Stomach (tissue), 9 donors: ENCODE measurements around the gene NEB. TPM values are rescaled to one million over a fixed set of nuclear protein-coding genes. Genes with fewer than 3 reads are reported as not detected.

Source experiments
- DNase-seq, 2 donors: peaks; one replicate each; pipeline versions ENCODE4 v3.0.0 to v3.0.0-alpha.2; 2013 to 2019
- H3K27ac ChIP-seq, 5 donors: fragments of 200-600 bp in 4 of 5; sonication (generic) in 4 of 5; one replicate each; pipeline ENCODE4 v1.5.1; 2013 to 2019; ENCODE audit warnings: mild to moderate bottlenecking in 1 of 5, moderate library complexity in 1 of 5
- H3K27me3 ChIP-seq, 3 donors: fragments of 200-600 bp; sonication (generic); one replicate each; pipeline ENCODE4 v1.5.1; 2017 to 2019; ENCODE audit warnings: mixed run types in 1 of 3
- H3K36me3 ChIP-seq, 4 donors: fragments of 200-600 bp; sonication (generic); 1 replicate in 3 of 4; 2 replicates in 1 of 4; pipeline ENCODE4 v1.5.1; 2016 to 2019
- H3K4me1 ChIP-seq, 4 donors: fragments of 200-600 bp; sonication (generic); one replicate each; pipeline ENCODE4 v1.5.1; 2016 to 2019
- H3K4me3 ChIP-seq, 4 donors: fragments of 200-600 bp; sonication (generic) in 3 of 4; one replicate each; pipeline ENCODE4 v1.5.1; 2016 to 2019; ENCODE audit warnings: mild to moderate bottlenecking in 1 of 4
- H3K9me3 ChIP-seq, 4 donors: fragments of 200-600 bp; sonication (generic); one replicate each; pipeline ENCODE4 v1.5.1; 2016 to 2019
- EP300 ChIP-seq: sonication (generic); formaldehyde crosslinking; IDR thresholded peaks from one replicate; pipeline ENCODE4 v1.6.1; 2017; ENCODE audit warnings: antibody characterized with exemption
- POLR2A ChIP-seq, 4 donors: fragments of 450-650 bp; IDR thresholded peaks; one replicate each; pipeline ENCODE4 v1.6.1; 2016; ENCODE audit warnings: antibody characterized with exemption in 4 of 4, control low read depth in 2 of 4, mild to moderate bottlenecking in 1 of 4, moderate library complexity in 1 of 4
- POLR2AphosphoS5 ChIP-seq, 3 donors: sonication (generic); formaldehyde crosslinking; IDR thresholded peaks; one replicate each; pipeline ENCODE4 v1.6.1; 2016; ENCODE audit warnings: antibody characterized with exemption in 3 of 3
- WGBS, 5 donors: extraction: QIAGEN DNeasy Blood & Tissue Kit in 3 of 5; methylation state at CpG; one replicate each; pipeline versions ENCODE4 v1.1.5 to v1.1.7; 2013 to 2018; 5-methylcytosine and 5-hydroxymethylcytosine counted together
- intact Hi-C: fragments of 100-400 bp; cut with DNase I; formaldehyde crosslinking; loops from one replicate; pipeline ENCODE4 v1.15.1; 2023; ENCODE audit warnings: low total_unique reads
- polyA plus RNA-seq, 3 donors: library from polyadenylated mRNA; stranded (reverse); fragments of 200-250 nt; gene quantifications; one replicate each; pipeline ENCODE4 v1.2.3, GENCODE V29; 2013
- total RNA-seq, 5 donors: library from RNA; depleted of rRNA; stranded (reverse); fragments of >200 nt; gene quantifications; one replicate each; pipeline versions ENCODE4 v1.1.0 to v1.2.3, GENCODE V29; 2014 to 2016
- TF ChIP-seq, protein P1 (sequence below), 7 experiments: fragments of 450-650 bp in 4 of 7; fragments of 200-600 bp in 3 of 7; sonication (generic) in 3 of 7; IDR thresholded peaks; one replicate each; pipeline ENCODE4 v1.5.1; 2016 to 2019; ENCODE audit warnings: antibody characterized with exemption in 7 of 7, control low read depth in 2 of 7, mild to moderate bottlenecking in 1 of 7
- donor health status: healthy with polysubstance abuse.
- donor health status: Bipolar disorder and iron deficiency.
- donor health status: healthy.

The NEB gene
- total and polyA plus RNA-seq, 8 donors = 0.12 to 4.0 (median 1.0) TPM; not detected in 1

DNA sequence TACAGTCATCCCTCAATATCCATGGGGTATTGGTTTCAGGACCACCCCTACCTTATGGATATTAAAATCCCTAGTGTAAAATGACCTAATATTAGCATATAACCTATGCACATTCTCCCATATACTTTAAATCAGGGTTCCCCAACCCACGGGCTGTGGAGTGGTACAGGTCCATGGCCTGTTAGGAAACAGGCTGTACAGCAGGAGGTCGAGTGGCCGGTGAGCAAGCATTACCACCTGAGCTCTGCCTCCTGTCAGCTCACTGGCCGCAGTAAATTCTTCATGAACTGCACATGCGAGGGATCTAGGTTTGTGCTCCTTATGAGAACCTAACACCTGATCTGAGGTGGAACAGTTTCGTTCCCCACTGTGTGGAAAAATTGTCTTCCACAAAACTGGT is 250.7 kb downstream of the NEB start:
- DNase-seq = no peak
- H3K4me1 ChIP-seq = peaks cover 0 to 5% (median 0%) of the 10 kb centered on the region in 4 donors
- no peaks in the 10 kb centered on the region for H3K27me3 ChIP-seq
- 78 to 92% (median 81%) methylated on average over 6 of the region's 6 CpGs for WGBS, 5 donors
- no peaks in the 10 kb centered on the region for H3K9me3 ChIP-seq
- H3K36me3 ChIP-seq = peaks cover 8 to 63% (median 42%) of the 10 kb centered on the region in 4 donors
- intact Hi-C loops = no loop called here
- TF ChIP-seq, protein P1, sequence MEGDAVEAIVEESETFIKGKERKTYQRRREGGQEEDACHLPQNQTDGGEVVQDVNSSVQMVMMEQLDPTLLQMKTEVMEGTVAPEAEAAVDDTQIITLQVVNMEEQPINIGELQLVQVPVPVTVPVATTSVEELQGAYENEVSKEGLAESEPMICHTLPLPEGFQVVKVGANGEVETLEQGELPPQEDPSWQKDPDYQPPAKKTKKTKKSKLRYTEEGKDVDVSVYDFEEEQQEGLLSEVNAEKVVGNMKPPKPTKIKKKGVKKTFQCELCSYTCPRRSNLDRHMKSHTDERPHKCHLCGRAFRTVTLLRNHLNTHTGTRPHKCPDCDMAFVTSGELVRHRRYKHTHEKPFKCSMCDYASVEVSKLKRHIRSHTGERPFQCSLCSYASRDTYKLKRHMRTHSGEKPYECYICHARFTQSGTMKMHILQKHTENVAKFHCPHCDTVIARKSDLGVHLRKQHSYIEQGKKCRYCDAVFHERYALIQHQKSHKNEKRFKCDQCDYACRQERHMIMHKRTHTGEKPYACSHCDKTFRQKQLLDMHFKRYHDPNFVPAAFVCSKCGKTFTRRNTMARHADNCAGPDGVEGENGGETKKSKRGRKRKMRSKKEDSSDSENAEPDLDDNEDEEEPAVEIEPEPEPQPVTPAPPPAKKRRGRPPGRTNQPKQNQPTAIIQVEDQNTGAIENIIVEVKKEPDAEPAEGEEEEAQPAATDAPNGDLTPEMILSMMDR (IDR thresholded peaks at IDR 0.05) = no peak
- TF ChIP-seq POLR2A (IDR thresholded peaks at IDR 0.05) (no peak), POLR2AphosphoS5 (IDR thresholded peaks at IDR 0.05) (no peak), EP300 (no peak)
- no peak overlapping the region for H3K4me3 ChIP-seq
- peak overlapping the region in 1 of 5 donors; percentile 7 for H3K27ac ChIP-seq

DNA sequence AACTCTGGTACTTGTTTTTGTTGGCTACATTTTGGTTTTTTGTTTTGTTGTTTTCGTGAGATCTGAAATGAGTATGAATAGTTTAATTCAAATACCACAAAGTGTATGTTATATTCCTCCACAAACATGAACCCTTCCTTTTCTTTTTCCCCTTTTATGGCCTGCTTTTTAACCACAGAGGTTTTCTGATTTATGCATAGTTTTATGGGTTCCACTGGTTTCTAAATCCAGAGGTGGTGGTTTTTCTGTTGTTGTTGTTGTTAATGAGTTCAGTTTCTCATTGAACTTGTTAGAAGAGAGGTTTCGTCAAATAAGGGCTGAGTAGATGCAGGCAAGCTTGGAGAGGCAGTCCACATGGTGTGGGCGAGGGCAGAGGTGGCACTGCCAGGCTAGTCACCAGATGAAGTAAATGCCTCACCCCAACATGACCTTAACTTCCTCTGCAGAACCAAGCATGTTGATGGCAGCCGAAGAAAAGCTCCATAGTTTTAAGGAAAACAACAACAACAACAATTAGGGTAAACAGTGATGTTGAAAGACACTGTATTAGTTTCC is 252.0 kb downstream of the NEB start:
- no peaks in the 10 kb centered on the region for H3K9me3 ChIP-seq
- peaks cover 0 to 5% (median 0%) of the 10 kb centered on the region in 4 donors for H3K4me1 ChIP-seq
- peaks cover 8 to 74% (median 53%) of the 10 kb centered on the region in 4 donors for H3K36me3 ChIP-seq
- no peaks in the 10 kb centered on the region for H3K27me3 ChIP-seq
- 70 to 97% (median 92%) methylated on average over 4 of the region's 4 CpGs for WGBS, 5 donors
- TF ChIP-seq, protein P1 (IDR thresholded peaks at IDR 0.05) = no peak
- no peak for TF ChIP-seq POLR2A (IDR thresholded peaks at IDR 0.05)
- TF ChIP-seq POLR2AphosphoS5 (IDR thresholded peaks at IDR 0.05) = no peak
- no peak for TF ChIP-seq EP300
- no peak overlapping the region for H3K4me3 ChIP-seq
- H3K27ac ChIP-seq = no peak overlapping the region
- intact Hi-C loops = no loop called here
- no peak for DNase-seq

DNA sequence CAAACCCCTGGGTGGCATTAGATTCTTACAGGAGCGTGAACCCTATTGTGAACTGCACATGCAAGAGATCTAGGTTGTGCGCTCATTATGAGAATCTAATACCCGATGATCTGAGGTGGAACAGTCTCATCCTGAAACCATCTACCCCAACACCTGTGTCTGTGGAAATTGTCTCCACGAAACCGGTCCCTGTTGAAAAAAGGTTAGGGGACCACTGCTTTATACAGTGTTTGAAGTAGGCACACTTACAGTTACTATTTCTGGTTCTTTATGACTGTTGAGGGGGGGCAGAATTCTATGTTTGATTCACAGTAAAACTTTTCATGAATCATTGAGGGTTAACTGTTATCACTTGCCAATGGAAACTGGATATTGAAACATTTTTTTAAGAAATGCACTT is 252.5 kb downstream of the NEB start:
- peaks cover 8 to 78% (median 57%) of the 10 kb centered on the region in 4 donors for H3K36me3 ChIP-seq
- TF ChIP-seq EP300 (no peak), POLR2AphosphoS5 (IDR thresholded peaks at IDR 0.05) (no peak), POLR2A (IDR thresholded peaks at IDR 0.05) (no peak)
- TF ChIP-seq, protein P1 (IDR thresholded peaks at IDR 0.05) = no peak
- intact Hi-C loops = no loop called here
- H3K4me1 ChIP-seq = peaks cover 0 to 5% (median 0%) of the 10 kb centered on the region in 4 donors
- H3K4me3 ChIP-seq = no peak overlapping the region
- H3K27ac ChIP-seq = no peak overlapping the region
- no peak for DNase-seq
- no peaks in the 10 kb centered on the region for H3K27me3 ChIP-seq
- H3K9me3 ChIP-seq = no peaks in the 10 kb centered on the region
- 87 to 99% (median 91%) methylated on average over 5 of the region's 5 CpGs for WGBS, 5 donors

DNA sequence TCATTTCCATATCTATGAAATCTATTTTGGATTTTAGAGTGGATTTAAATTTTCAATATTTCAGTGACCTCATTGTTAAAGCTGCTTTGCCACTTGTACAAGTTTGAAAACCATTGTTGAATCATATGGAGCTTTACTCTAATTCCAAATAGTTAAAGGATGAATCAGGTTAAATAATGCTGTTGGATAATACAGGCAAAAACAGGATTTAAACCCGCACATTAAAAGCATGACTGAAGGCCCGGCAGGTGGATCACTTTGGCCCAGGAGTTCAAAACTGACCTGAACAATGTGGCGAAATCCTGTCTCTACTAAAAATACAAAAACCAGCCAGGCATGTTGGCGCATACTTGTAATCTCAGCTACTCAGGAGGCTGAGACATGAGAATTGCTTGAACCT is 256.3 kb downstream of the NEB start:
- no peak overlapping the region for H3K4me3 ChIP-seq
- no peak for TF ChIP-seq EP300
- TF ChIP-seq, protein P1 (IDR thresholded peaks at IDR 0.05) = no peak
- TF ChIP-seq POLR2AphosphoS5 (IDR thresholded peaks at IDR 0.05) = no peak
- no peak for TF ChIP-seq POLR2A (IDR thresholded peaks at IDR 0.05)
- intact Hi-C loops = no loop called here
- H3K4me1 ChIP-seq = no peaks in the 10 kb centered on the region
- H3K27me3 ChIP-seq = no peaks in the 10 kb centered on the region
- H3K27ac ChIP-seq = no peak overlapping the region
- H3K9me3 ChIP-seq = no peaks in the 10 kb centered on the region
- WGBS, 5 donors = 92 to 98% (median 98%) methylated on average over 4 of the region's 4 CpGs
- no peak for DNase-seq
- peaks cover 11 to 86% (median 74%) of the 10 kb centered on the region in 4 donors for H3K36me3 ChIP-seq
